Effector memory CD4-positive, alpha-beta T cell (primary cell): ENCODE data around the gene PAPLN.

Experiments
- DNase-seq, 3 donors: peaks; one replicate each; pipeline ENCODE4 v3.0.0-alpha.2; 2020
- H3K27ac ChIP-seq: 2 replicates; pipeline ENCODE4 v1.7.0; 2013; ENCODE audit warnings: mild to moderate bottlenecking, low read length, moderate library complexity; ENCODE audit not compliant: insufficient read depth, poor library complexity, severe bottlenecking
- H3K27me3 ChIP-seq: replicated peaks from 2 replicates; pipeline ENCODE4 v1.7.0; 2013; ENCODE audit warnings: mild to moderate bottlenecking, low read length; ENCODE audit not compliant: insufficient read depth, control insufficient read depth, poor library complexity, severe bottlenecking
- H3K36me3 ChIP-seq: 2 replicates; pipeline ENCODE4 v1.7.0; 2013; ENCODE audit warnings: mild to moderate bottlenecking, low read length, moderate library complexity; ENCODE audit not compliant: control insufficient read depth, insufficient read depth
- H3K4me1 ChIP-seq: 2 replicates; pipeline ENCODE4 v1.7.0; 2013; ENCODE audit warnings: low read length, mild to moderate bottlenecking; ENCODE audit not compliant: control insufficient read depth, insufficient read depth, poor library complexity, severe bottlenecking
- H3K4me3 ChIP-seq: 2 replicates; pipeline ENCODE4 v1.7.0; 2013; ENCODE audit warnings: low read length, low read depth, mild to moderate bottlenecking; ENCODE audit not compliant: insufficient read depth, poor library complexity, severe bottlenecking
- H3K9me3 ChIP-seq: 2 replicates; pipeline ENCODE4 v1.7.0; 2013; ENCODE audit warnings: mild to moderate bottlenecking, low read length, moderate library complexity; ENCODE audit not compliant: control insufficient read depth

PAPLN gene

DNA sequence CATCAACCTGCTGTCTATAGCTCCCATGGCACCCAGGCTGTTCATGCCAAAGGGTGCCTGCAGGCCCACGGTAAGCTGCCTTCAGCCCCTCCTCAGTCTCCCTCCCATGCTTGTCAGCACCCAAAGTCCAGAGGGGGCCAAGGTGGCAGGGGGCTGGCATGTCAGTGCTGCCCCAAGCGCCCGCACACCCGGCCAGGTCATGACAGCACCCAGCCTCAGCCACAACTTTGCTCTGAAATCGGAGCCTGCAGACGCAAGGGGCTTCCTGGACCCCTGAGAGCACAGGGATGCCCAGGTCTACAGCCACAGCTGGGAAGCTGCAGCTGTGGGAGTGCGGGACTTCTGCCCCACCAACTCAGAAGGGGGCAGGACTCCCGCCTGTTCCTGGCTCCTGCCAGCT lies 28.5 kb upstream of the PAPLN start:
- no peak overlapping the region for H3K4me3 ChIP-seq
- no peaks in the 10 kb centered on the region for H3K4me1 ChIP-seq
- DNase-seq, result no peak
- H3K27me3 ChIP-seq, result no peaks in the 10 kb centered on the region
- no peaks in the 10 kb centered on the region for H3K9me3 ChIP-seq
- peaks cover 60% of the 10 kb centered on the region for H3K36me3 ChIP-seq
- H3K27ac ChIP-seq, result no peak overlapping the region

DNA sequence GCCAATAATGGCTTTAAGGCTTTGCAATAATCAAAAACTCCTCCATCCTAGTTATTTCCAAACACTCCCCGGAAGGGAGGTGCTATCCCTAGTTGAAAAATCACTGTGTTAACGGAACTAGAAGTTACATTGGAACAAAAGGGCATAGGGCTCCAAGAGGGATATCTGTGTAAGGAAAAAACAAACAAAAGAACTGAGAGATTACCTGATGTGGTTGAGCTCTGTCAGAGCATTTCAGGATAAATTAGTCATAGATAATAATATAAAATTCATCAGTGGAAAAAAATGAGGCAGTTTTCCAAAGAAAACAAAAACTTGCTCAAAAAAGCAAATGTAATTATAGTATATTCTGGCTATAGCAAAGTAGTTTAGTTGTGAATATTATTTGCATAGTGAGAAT lies 27.4 kb upstream of the PAPLN start:
- Histone ChIP-seq H3K27ac (no peak overlapping the region), H3K4me3 (no peak overlapping the region), H3K36me3 (peaks cover 61% of the 10 kb centered on the region), H3K4me1 (no peaks in the 10 kb centered on the region), H3K9me3 (no peaks in the 10 kb centered on the region), H3K27me3 (no peaks in the 10 kb centered on the region)
- DNase-seq, result no peak

GRCh38 chr14:73211251-73212040 lies 25.9 kb upstream of the PAPLN start:
- no peak for DNase-seq
- Histone ChIP-seq H3K27me3 (no peaks in the 10 kb centered on the region), H3K36me3 (peaks cover 63% of the 10 kb centered on the region), H3K27ac (no peak overlapping the region), H3K4me3 (no peak overlapping the region), H3K9me3 (no peaks in the 10 kb centered on the region), H3K4me1 (no peaks in the 10 kb centered on the region)

DNA sequence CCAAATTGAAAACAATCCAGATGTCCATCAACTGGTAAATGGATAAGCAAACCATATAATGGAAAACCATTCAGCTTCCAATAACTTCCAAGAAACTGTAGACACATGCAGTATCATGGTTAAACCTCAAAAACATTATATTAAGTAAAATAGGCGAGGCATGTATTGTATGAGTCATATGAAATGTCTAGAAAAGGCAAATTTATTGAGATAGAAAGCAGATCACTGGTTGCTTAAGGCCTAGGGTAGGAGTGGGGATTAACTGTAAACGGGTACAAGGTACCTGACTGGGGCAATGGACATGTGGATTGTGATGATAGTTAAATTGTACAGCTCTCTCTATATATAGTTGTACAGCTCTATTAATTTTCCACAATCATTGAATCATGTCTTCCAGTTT lies 21.3 kb upstream of the PAPLN start:
- no peaks in the 10 kb centered on the region for H3K9me3 ChIP-seq
- H3K27ac ChIP-seq, result no peak overlapping the region
- H3K36me3 ChIP-seq, result peaks cover 69% of the 10 kb centered on the region
- H3K4me3 ChIP-seq, result no peak overlapping the region
- H3K4me1 ChIP-seq, result no peaks in the 10 kb centered on the region
- no peaks in the 10 kb centered on the region for H3K27me3 ChIP-seq
- DNase-seq, result no peak

DNA sequence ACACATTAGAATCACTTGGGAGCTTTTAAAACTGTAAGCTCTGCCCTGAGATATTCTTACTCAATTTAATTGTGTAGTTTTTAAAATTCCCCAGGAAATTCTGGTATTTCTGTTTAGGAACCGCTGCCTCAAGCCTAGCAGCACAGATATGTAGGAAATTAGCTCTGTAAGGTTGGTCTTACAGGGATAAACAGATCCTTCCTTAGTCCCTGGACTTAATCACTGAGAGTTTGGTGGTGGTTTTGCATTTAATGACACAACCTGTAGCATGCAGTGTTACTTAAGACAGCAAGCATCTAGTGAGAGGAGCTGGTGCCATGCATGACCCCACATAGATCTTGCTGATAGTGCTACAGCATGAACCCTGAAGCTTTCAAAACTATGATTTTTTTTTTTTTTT lies 19.9 kb upstream of the PAPLN start:
- no peaks in the 10 kb centered on the region for H3K4me1 ChIP-seq

GRCh38 chr14:73220061-73220460 lies 17.2 kb upstream of the PAPLN start:
- Histone ChIP-seq H3K4me1 (no peaks in the 10 kb centered on the region), H3K27ac (no peak overlapping the region), H3K4me3 (no peak overlapping the region), H3K36me3 (peaks cover 43% of the 10 kb centered on the region), H3K9me3 (no peaks in the 10 kb centered on the region), H3K27me3 (no peaks in the 10 kb centered on the region)
- no peak for DNase-seq

More for the DNA sequence above, 19.9 kb upstream of the PAPLN start:
- Histone ChIP-seq H3K27me3 (no peaks in the 10 kb centered on the region), H3K9me3 (no peaks in the 10 kb centered on the region), H3K4me3 (no peak overlapping the region), H3K27ac (no peak overlapping the region), H3K36me3 (peaks cover 60% of the 10 kb centered on the region)
- DNase-seq, result no peak

DNA sequence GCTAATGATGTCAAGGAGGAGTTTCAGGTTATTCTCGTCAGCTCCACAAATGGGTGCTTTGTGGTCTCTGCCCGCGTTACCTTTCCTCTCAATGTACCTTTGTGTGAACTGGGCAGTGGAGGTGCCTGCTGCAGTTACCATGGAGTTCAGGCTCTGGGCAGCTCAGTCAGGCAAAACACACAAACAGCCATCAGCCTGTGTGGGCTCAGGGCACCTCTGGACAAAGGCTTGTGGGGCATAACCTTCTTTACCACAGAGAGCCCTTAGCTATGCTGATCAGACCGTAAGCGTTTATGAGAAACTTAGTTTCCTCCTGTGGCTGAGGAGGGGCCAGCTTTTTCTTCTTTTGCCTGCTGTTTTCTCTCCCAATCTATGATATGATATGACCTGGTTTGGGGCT lies 16.7 kb upstream of the PAPLN start:
- Histone ChIP-seq H3K4me3 (no peak overlapping the region), H3K27ac (no peak overlapping the region), H3K9me3 (no peaks in the 10 kb centered on the region), H3K36me3 (peaks cover 42% of the 10 kb centered on the region), H3K4me1 (no peaks in the 10 kb centered on the region), H3K27me3 (no peaks in the 10 kb centered on the region)
- no peak for DNase-seq

- Histone ChIP-seq H3K27ac (no peak overlapping the region), H3K27me3 (no peaks in the 10 kb centered on the region), H3K36me3 (peaks cover 34% of the 10 kb centered on the region), H3K4me3 (no peak overlapping the region), H3K9me3 (no peaks in the 10 kb centered on the region), H3K4me1 (no peaks in the 10 kb centered on the region)
- DNase-seq, result no peak
These were observed 15.4 kb upstream of the PAPLN start for GRCh38 chr14:73221945-73222344.

- H3K27me3 ChIP-seq, result no peaks in the 10 kb centered on the region
- H3K36me3 ChIP-seq, result peaks cover 26% of the 10 kb centered on the region
- no peak overlapping the region for H3K4me3 ChIP-seq
- DNase-seq, result no peak
- no peak overlapping the region for H3K27ac ChIP-seq
- H3K9me3 ChIP-seq, result no peaks in the 10 kb centered on the region
- no peaks in the 10 kb centered on the region for H3K4me1 ChIP-seq
These were observed 14.3 kb upstream of the PAPLN start for GRCh38 chr14:73223049-73223448.

DNA sequence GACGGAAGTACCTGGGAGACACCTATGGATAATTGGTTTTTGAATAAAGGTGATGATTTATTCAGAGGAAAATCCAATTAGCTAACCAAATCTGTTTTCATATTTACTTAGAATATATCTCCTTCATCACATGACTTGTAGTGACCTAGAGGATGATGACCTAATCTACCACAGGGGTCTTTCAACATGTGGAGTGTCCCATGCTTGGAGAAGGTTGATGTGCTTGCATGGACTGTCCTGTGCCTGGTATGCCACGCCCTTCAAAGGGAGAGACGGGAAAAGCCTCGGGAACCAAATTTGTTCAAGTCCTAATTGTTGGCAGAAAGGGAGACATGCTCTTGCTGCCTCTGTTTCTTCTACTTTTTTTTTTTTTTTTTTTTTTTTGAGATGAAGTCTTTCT lies 11.8 kb upstream of the PAPLN start:
- no peak for DNase-seq
- Histone ChIP-seq H3K27me3 (no peaks in the 10 kb centered on the region), H3K27ac (no peak overlapping the region), H3K9me3 (no peaks in the 10 kb centered on the region), H3K4me3 (no peak overlapping the region), H3K4me1 (no peaks in the 10 kb centered on the region), H3K36me3 (peaks cover 10% of the 10 kb centered on the region)
